Measurements from ENCODE around the gene PPCS.

The PPCS gene

DNA sequence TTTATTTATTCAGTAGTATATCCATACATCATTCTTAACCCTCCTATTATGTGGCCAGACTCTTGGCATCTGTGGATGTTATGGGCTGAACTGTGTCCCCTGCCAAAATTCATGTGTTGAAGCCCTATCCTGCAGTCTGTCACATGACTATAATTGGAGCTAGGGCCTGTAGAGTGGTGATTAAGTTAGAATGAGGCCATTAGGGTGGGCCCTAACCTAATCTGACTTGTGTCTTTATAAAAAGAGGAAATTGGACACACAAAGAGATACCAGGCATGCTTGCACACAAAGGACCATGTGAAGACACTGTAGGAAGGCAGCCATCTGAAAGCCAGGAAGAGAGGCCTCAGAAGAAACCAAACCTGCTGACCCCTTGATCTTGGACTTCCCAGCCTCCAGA, 7.1 kb upstream of the PPCS start:
- Histone ChIP-seq H3K9me3 (ENCODE audit: control insufficient read depth in 2 of 2, low read length in 2 of 2) (no peaks in the 10 kb centered on the region), H3K36me3 (ENCODE audit: control insufficient read depth in 2 of 2, insufficient read depth in 2 of 2, low read length in 2 of 2) (no peaks in the 10 kb centered on the region), H3K27me3 (ENCODE audit: control insufficient read depth in 2 of 2, insufficient read depth in 2 of 2, low read length in 2 of 2) (no peaks in the 10 kb centered on the region), H3K27ac (ENCODE audit: low read depth in 2 of 2, low read length in 2 of 2) (no peak overlapping the region), H3K4me3 (ENCODE audit: low read length in 2 of 2) (no peak overlapping the region), H3K4me1 (ENCODE audit: control insufficient read depth in 2 of 2, insufficient read depth in 2 of 2, low read length in 2 of 2) (no peaks in the 10 kb centered on the region), H3K9ac (ENCODE audit: low read depth in 1 of 2, low read length in 2 of 2) (no peak overlapping the region)

DNA sequence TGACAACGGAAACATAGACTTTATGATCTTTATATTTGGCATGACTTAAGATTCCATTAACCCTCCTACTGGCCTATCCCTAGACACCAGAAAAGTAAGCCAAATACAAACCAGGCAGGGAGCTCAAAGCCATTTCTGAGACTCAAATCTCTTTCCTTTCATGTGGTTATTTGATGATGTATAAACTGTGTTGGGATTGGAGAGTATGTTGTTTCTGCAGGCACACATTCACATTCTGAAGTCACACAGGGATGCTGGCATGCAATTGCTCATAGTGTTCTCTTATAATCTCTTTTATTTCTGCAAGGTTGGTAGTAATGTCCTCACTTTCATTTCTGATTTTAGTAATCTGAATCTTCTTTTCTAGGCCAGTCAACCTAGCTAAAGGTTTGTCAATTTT, 6.3 kb upstream of the PPCS start:
- H3K27me3 ChIP-seq (ENCODE audit: control insufficient read depth in 2 of 2, insufficient read depth in 2 of 2, low read length in 2 of 2) = no peaks in the 10 kb centered on the region
- no peak overlapping the region for H3K9ac ChIP-seq (ENCODE audit: low read depth in 1 of 2, low read length in 2 of 2)
- no peak overlapping the region for H3K4me3 ChIP-seq (ENCODE audit: low read length in 2 of 2)
- no peaks in the 10 kb centered on the region for H3K4me1 ChIP-seq (ENCODE audit: control insufficient read depth in 2 of 2, insufficient read depth in 2 of 2, low read length in 2 of 2)
- H3K9me3 ChIP-seq (ENCODE audit: control insufficient read depth in 2 of 2, low read length in 2 of 2) = no peaks in the 10 kb centered on the region
- H3K36me3 ChIP-seq (ENCODE audit: control insufficient read depth in 2 of 2, insufficient read depth in 2 of 2, low read length in 2 of 2) = no peaks in the 10 kb centered on the region
- no peak overlapping the region for H3K27ac ChIP-seq (ENCODE audit: low read depth in 2 of 2, low read length in 2 of 2)

DNA sequence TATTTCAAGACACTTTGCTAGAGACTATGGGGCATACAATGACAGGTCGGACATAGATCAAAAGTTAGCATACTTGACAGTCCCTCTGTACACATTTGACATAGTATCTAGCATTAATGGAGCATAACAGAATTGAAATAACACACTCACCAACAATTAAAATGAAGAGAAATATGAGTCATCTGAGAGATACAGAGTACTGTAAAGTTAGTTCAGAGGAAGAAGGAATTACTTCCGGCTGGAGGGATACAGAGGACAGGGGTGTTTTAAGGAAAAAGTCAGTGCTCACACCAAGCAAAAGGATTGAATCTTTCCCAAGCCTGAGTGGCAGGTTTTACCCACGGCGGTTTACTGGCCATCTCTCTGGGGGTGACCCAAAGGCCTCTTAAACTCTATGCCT, 3.0 kb upstream of the PPCS start:
- Histone ChIP-seq H3K9me3 (ENCODE audit: control insufficient read depth in 2 of 2, low read length in 2 of 2) (no peaks in the 10 kb centered on the region), H3K9ac (ENCODE audit: low read depth in 1 of 2, low read length in 2 of 2) (no peak overlapping the region), H3K36me3 (ENCODE audit: control insufficient read depth in 2 of 2, insufficient read depth in 2 of 2, low read length in 2 of 2) (peaks cover 0 to 3% of the 10 kb centered on the region in 2 donors), H3K27me3 (ENCODE audit: control insufficient read depth in 2 of 2, insufficient read depth in 2 of 2, low read length in 2 of 2) (no peaks in the 10 kb centered on the region), H3K4me1 (ENCODE audit: control insufficient read depth in 2 of 2, insufficient read depth in 2 of 2, low read length in 2 of 2) (peaks cover 6 to 11% of the 10 kb centered on the region in 2 donors), H3K4me3 (ENCODE audit: low read length in 2 of 2) (no peak overlapping the region), H3K27ac (ENCODE audit: low read depth in 2 of 2, low read length in 2 of 2) (no peak overlapping the region)

DNA sequence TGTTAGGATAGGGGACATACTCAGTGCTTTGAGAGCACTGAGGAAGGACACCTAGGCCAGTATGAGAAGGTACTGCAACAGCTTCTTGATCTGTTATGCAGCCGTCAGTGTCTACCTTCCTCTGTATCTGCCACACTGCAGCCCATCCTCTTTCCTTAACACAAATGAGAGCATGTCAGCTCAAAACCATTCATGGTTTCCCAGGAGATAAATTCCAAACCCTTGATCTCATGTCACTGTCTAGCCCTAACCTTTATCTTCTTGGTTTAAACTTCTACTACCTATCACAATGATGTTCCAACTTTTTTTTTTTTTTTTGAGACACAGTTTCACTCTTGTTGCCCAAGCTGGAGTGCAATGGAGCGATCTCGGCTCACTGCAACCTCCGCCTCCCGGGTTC, 1.9 kb upstream of the PPCS start:
- no peaks in the 10 kb centered on the region for H3K9me3 ChIP-seq (ENCODE audit: control insufficient read depth in 2 of 2, low read length in 2 of 2)
- no peak overlapping the region for H3K9ac ChIP-seq (ENCODE audit: low read depth in 1 of 2, low read length in 2 of 2)
- peaks cover 6 to 11% of the 10 kb centered on the region in 2 donors for H3K4me1 ChIP-seq (ENCODE audit: control insufficient read depth in 2 of 2, insufficient read depth in 2 of 2, low read length in 2 of 2)
- no peak overlapping the region for H3K4me3 ChIP-seq (ENCODE audit: low read length in 2 of 2)
- H3K27me3 ChIP-seq (ENCODE audit: control insufficient read depth in 2 of 2, insufficient read depth in 2 of 2, low read length in 2 of 2) = no peaks in the 10 kb centered on the region
- H3K27ac ChIP-seq (ENCODE audit: low read depth in 2 of 2, low read length in 2 of 2) = no peak overlapping the region
- peaks cover 3 to 11% of the 10 kb centered on the region in 2 donors for H3K36me3 ChIP-seq (ENCODE audit: control insufficient read depth in 2 of 2, insufficient read depth in 2 of 2, low read length in 2 of 2)

DNA sequence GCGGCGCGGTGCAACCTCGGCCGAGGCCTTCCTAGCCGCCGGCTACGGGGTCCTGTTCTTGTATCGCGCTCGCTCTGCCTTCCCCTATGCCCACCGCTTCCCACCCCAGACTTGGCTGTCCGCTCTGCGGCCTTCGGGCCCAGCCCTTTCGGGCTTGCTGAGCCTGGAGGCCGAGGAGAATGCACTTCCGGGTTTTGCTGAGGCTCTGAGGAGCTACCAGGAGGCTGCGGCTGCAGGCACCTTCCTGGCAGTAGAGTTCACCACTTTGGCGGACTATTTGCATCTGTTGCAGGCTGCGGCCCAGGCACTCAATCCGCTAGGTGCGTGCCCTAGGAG, 379 bp downstream of the PPCS start:
- Histone ChIP-seq H3K9me3 (ENCODE audit: control insufficient read depth in 2 of 2, low read length in 2 of 2) (no peaks in the 10 kb centered on the region), H3K4me1 (ENCODE audit: control insufficient read depth in 2 of 2, insufficient read depth in 2 of 2, low read length in 2 of 2) (peaks cover 6 to 11% of the 10 kb centered on the region in 2 donors), H3K4me3 (ENCODE audit: low read length in 2 of 2) (peak overlapping the region; percentile 95 to 97), H3K27me3 (ENCODE audit: control insufficient read depth in 2 of 2, insufficient read depth in 2 of 2, low read length in 2 of 2) (no peaks in the 10 kb centered on the region), H3K9ac (ENCODE audit: low read depth in 1 of 2, low read length in 2 of 2) (peak overlapping the region; percentile 95 to 98), H3K27ac (ENCODE audit: low read depth in 2 of 2, low read length in 2 of 2) (peak overlapping the region; percentile 94 to 97), H3K36me3 (ENCODE audit: control insufficient read depth in 2 of 2, insufficient read depth in 2 of 2, low read length in 2 of 2) (peaks cover 13 to 30% of the 10 kb centered on the region in 2 donors)

DNA sequence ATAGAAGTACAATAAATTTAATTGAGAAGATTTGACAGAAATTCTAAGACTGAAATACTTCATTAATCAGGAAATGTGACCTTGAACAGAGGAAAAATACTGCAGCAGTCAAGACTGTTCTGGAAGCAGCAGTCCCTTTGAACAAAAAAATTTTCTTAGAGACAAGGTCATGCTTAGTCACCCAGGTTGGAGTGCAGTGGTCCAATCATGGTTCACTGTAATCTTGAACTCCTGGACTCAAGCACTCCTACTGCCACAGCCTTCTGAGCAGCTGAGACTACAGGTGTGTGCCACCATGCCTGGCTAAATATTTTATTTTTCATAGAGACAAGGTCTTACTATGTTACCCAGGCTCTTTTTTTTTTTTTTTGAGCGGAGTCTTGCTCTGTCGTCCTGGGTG, 4.9 kb downstream of the PPCS start:
- no peak overlapping the region for H3K4me3 ChIP-seq (ENCODE audit: low read length in 2 of 2)
- no peaks in the 10 kb centered on the region for H3K9me3 ChIP-seq (ENCODE audit: control insufficient read depth in 2 of 2, low read length in 2 of 2)
- H3K27me3 ChIP-seq (ENCODE audit: control insufficient read depth in 2 of 2, insufficient read depth in 2 of 2, low read length in 2 of 2) = no peaks in the 10 kb centered on the region
- H3K4me1 ChIP-seq (ENCODE audit: control insufficient read depth in 2 of 2, insufficient read depth in 2 of 2, low read length in 2 of 2) = peaks cover 12 to 14% of the 10 kb centered on the region in 2 donors
- no peak overlapping the region for H3K9ac ChIP-seq (ENCODE audit: low read depth in 1 of 2, low read length in 2 of 2)
- H3K27ac ChIP-seq (ENCODE audit: low read depth in 2 of 2, low read length in 2 of 2) = no peak overlapping the region
- peaks cover 13 to 30% of the 10 kb centered on the region in 2 donors for H3K36me3 ChIP-seq (ENCODE audit: control insufficient read depth in 2 of 2, insufficient read depth in 2 of 2, low read length in 2 of 2)

DNA sequence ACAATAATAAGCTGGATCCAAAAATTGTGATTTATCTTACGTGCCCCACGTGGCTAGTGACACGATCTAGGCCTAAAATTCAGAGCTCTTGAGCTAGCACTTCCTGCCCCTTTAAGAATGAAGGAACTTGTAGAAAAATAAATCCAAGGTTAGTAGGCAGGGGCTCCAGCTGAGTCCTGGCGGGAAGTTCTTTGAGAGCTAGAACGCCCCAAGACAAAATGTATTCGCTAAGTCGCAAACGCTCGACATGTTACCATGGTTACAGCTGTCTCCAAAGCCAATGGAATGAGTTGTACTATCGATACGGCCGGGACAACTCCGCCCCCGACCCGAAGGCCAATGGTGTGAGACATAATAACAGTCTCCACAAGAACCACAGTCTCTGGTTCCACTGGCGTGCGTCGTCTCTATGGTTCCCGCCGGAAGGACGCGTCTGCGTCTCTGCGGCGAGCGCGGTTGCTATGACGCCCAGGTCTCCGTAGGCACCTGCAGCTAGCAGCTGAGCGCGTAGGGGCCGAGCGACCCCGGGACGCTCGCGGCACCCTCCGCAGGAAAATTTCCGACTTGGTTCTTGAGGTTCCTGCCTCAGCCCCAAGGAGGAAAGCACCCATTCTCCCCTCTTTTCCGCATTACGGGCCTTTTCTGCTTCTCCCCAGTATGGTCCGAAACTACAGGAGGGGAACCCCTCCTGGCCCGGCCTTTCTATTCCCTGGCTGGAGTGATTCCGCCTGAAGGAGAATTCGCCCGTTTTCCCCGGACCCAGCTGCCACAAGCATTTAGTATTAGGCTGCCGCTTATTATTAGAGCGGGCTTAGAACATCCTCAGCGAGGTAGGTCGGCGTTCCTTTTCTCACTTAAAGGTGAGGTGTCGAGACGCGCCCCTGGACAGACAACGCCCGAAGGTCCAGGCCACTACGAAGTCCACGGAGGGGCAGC, 6.8 kb downstream of the PPCS start, which contains the start of gene CCDC30:
Gene CCDC30, plus strand, starts transcription at position 459 of the 936 bp plus-strand sequence. CDS start 17,266 bp downstream, outside the sequence.
- Histone ChIP-seq H3K4me1 (ENCODE audit: control insufficient read depth in 2 of 2, insufficient read depth in 2 of 2, low read length in 2 of 2) (peaks cover 4 to 8% of the 10 kb centered on the region in 2 donors), H3K4me3 (ENCODE audit: low read length in 2 of 2) (peak within 1 kb of the TSS; percentile 79 to 81), H3K36me3 (ENCODE audit: control insufficient read depth in 2 of 2, insufficient read depth in 2 of 2, low read length in 2 of 2) (peaks cover 13 to 30% of the 10 kb centered on the region in 2 donors), H3K27me3 (ENCODE audit: control insufficient read depth in 2 of 2, insufficient read depth in 2 of 2, low read length in 2 of 2) (no peaks in the 10 kb centered on the region), H3K9ac (ENCODE audit: low read depth in 1 of 2, low read length in 2 of 2) (peak within 1 kb of the TSS in 1 of 2 donors; percentile 52), H3K27ac (ENCODE audit: low read depth in 2 of 2, low read length in 2 of 2) (no peak within 1 kb of the TSS), H3K9me3 (ENCODE audit: control insufficient read depth in 2 of 2, low read length in 2 of 2) (no peaks in the 10 kb centered on the region)

DNA sequence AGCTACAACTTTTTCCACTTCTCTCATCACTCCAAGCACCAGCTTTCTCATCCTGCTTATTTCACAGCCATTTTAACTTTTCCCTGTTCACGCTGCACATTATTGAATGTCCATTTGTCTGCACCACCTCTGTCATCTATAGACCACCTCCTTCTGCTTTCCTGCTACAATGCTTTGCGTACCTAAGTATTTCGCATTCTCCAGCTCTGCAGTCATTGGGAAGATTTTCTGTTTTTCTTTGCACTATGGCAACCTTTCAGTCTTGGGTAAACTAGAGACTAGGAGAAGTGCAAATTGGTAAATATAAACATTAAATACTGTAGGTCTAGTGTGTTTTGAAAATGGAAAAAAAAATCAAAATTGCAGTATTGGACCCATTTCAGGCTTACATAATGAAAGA, 7.6 kb downstream of the PPCS start:
- H3K27me3 ChIP-seq (ENCODE audit: control insufficient read depth in 2 of 2, insufficient read depth in 2 of 2, low read length in 2 of 2) = no peaks in the 10 kb centered on the region
- no peak overlapping the region for H3K27ac ChIP-seq (ENCODE audit: low read depth in 2 of 2, low read length in 2 of 2)
- peaks cover 13 to 22% of the 10 kb centered on the region in 2 donors for H3K36me3 ChIP-seq (ENCODE audit: control insufficient read depth in 2 of 2, insufficient read depth in 2 of 2, low read length in 2 of 2)
- no peaks in the 10 kb centered on the region for H3K9me3 ChIP-seq (ENCODE audit: control insufficient read depth in 2 of 2, low read length in 2 of 2)
- peak overlapping the region in 1 of 2 donors; percentile 52 for H3K9ac ChIP-seq (ENCODE audit: low read depth in 1 of 2, low read length in 2 of 2)
- H3K4me3 ChIP-seq (ENCODE audit: low read length in 2 of 2) = peak overlapping the region; percentile 79 to 81
- peaks cover 4 to 8% of the 10 kb centered on the region in 2 donors for H3K4me1 ChIP-seq (ENCODE audit: control insufficient read depth in 2 of 2, insufficient read depth in 2 of 2, low read length in 2 of 2)

DNA sequence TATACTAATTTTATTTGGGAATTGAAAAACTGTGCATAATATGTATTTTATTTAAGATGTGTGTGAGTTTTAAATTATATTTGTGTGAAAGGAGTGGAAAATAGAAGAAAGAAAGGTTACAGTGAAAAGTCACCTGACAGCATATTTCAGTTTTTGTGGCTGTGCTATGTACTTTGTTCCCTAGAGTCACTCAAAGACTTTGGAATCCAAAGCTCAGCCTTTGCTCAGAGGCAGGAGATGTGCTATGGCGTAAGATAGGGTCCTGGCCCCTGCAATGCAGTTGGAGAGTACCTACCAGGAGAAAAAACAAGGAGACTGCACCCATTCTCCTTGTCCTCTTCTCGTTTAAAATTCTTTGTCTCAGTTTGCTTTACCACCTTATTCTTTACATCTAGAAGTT, 9.7 kb downstream of the PPCS start:
- Histone ChIP-seq H3K9ac (ENCODE audit: low read depth in 1 of 2, low read length in 2 of 2) (no peak overlapping the region), H3K4me3 (ENCODE audit: low read length in 2 of 2) (no peak overlapping the region), H3K9me3 (ENCODE audit: control insufficient read depth in 2 of 2, low read length in 2 of 2) (no peaks in the 10 kb centered on the region), H3K36me3 (ENCODE audit: control insufficient read depth in 2 of 2, insufficient read depth in 2 of 2, low read length in 2 of 2) (peaks cover 0 to 4% of the 10 kb centered on the region in 2 donors), H3K27me3 (ENCODE audit: control insufficient read depth in 2 of 2, insufficient read depth in 2 of 2, low read length in 2 of 2) (no peaks in the 10 kb centered on the region), H3K4me1 (ENCODE audit: control insufficient read depth in 2 of 2, insufficient read depth in 2 of 2, low read length in 2 of 2) (peaks cover 4 to 8% of the 10 kb centered on the region in 2 donors), H3K27ac (ENCODE audit: low read depth in 2 of 2, low read length in 2 of 2) (no peak overlapping the region)

DNA sequence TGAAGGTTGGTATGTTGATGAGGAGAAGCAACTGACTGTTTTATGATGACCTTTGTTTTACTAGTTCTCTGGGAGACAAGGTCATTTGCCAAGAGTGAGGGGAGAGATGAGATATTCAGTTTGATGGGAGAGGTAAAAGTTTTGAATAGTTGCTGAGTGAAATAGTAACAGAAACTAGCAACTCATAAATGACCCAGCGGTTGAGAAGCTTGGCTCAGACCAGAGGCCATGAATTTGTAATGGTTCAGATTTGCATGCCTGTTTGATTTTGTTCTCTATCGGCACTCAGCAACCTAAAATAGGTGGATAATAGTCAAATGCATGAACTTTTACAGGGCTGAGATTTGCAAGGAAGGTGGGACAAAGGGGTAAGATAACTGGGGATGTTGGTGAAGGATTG, 13.4 kb downstream of the PPCS start:
- Histone ChIP-seq H3K4me3 (ENCODE audit: low read length in 2 of 2) (no peak overlapping the region), H3K27ac (ENCODE audit: low read depth in 2 of 2, low read length in 2 of 2) (no peak overlapping the region), H3K27me3 (ENCODE audit: control insufficient read depth in 2 of 2, insufficient read depth in 2 of 2, low read length in 2 of 2) (no peaks in the 10 kb centered on the region), H3K36me3 (ENCODE audit: control insufficient read depth in 2 of 2, insufficient read depth in 2 of 2, low read length in 2 of 2) (no peaks in the 10 kb centered on the region), H3K9ac (ENCODE audit: low read depth in 1 of 2, low read length in 2 of 2) (no peak overlapping the region), H3K4me1 (ENCODE audit: control insufficient read depth in 2 of 2, insufficient read depth in 2 of 2, low read length in 2 of 2) (no peaks in the 10 kb centered on the region), H3K9me3 (ENCODE audit: control insufficient read depth in 2 of 2, low read length in 2 of 2) (no peaks in the 10 kb centered on the region)
